H1 (cell line): ENCODE results near the gene WWC2.

Experiments
- CEBPB ChIP-seq: IDR thresholded peaks from 2 replicates; pipeline ENCODE4 v1.6.1; 2012; ENCODE audit warnings: low read depth, low read length
- EZH2 ChIP-seq: fragments of 200-600 bp; sonication (generic); IDR thresholded peaks from 2 replicates; pipeline ENCODE4 v1.7.1; 2012; ENCODE audit warnings: low read depth, mild to moderate bottlenecking, moderate library complexity, low read length, inconsistent platforms; ENCODE audit not compliant: severe bottlenecking
- KDM5A ChIP-seq: fragments of 200-600 bp; IDR thresholded peaks from 2 replicates; pipeline ENCODE4 v1.7.1; 2012; ENCODE audit warnings: mild to moderate bottlenecking, low read length, inconsistent platforms, mixed read lengths
- MAFK ChIP-seq: IDR thresholded peaks from 2 replicates; pipeline ENCODE4 v1.6.1; 2012; ENCODE audit warnings: low read depth, mild to moderate bottlenecking, improper control_type of control experiment, low read length
- POLR2AphosphoS5 ChIP-seq: IDR thresholded peaks from 2 replicates; pipeline ENCODE4 v1.6.1; 2011; ENCODE audit warnings: low read depth, low read length
- TF ChIP-seq, protein P1 (sequence below), 3 experiments: IDR thresholded peaks; 1 replicate in 2 of 3; 2 replicates in 1 of 3; pipeline versions ENCODE4 v1.5.1 to v1.6.1; 2011; ENCODE audit warnings: low read length in 3 of 3, mild to moderate bottlenecking in 3 of 3, inconsistent platforms in 2 of 3, low read depth in 1 of 3, moderate library complexity in 1 of 3; ENCODE audit not compliant: insufficient read depth in 1 of 3; ENCODE audit errors: control extremely low read depth in 1 of 3
- TF ChIP-seq, protein P2 (sequence below): IDR thresholded peaks from 2 replicates; pipeline ENCODE4 v1.6.1; 2011; ENCODE audit warnings: low read length, improper control_type of control experiment

DNA sequence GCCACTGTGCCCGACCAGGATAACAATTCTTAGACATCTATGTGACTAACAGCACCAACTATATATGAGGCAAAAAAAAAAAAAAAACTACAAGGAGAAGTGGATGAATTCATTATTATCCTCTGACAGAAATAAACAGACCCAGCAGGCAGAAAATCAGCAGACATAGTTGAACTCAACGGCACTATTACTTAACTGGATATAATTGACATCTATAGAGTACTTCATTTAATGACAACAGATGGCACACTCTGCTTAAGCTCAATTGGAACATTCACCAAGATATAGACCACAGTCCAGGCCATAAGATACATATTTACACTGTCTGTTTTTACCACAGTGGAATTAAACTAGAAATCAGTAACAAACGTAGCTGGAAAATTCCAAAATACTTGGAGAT, 207.8 kb downstream of the WWC2 start:
- no peak for TF ChIP-seq CEBPB
- TF ChIP-seq, protein P1, sequence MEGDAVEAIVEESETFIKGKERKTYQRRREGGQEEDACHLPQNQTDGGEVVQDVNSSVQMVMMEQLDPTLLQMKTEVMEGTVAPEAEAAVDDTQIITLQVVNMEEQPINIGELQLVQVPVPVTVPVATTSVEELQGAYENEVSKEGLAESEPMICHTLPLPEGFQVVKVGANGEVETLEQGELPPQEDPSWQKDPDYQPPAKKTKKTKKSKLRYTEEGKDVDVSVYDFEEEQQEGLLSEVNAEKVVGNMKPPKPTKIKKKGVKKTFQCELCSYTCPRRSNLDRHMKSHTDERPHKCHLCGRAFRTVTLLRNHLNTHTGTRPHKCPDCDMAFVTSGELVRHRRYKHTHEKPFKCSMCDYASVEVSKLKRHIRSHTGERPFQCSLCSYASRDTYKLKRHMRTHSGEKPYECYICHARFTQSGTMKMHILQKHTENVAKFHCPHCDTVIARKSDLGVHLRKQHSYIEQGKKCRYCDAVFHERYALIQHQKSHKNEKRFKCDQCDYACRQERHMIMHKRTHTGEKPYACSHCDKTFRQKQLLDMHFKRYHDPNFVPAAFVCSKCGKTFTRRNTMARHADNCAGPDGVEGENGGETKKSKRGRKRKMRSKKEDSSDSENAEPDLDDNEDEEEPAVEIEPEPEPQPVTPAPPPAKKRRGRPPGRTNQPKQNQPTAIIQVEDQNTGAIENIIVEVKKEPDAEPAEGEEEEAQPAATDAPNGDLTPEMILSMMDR (IDR thresholded peaks at IDR 0.05; ENCODE audit: control extremely low read depth in 1 of 3, insufficient read depth in 1 of 3, low read depth in 1 of 3, low read length in 3 of 3): no peak
- TF ChIP-seq, protein P2, sequence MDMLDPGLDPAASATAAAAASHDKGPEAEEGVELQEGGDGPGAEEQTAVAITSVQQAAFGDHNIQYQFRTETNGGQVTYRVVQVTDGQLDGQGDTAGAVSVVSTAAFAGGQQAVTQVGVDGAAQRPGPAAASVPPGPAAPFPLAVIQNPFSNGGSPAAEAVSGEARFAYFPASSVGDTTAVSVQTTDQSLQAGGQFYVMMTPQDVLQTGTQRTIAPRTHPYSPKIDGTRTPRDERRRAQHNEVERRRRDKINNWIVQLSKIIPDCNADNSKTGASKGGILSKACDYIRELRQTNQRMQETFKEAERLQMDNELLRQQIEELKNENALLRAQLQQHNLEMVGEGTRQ: no peak
- TF ChIP-seq POLR2AphosphoS5: no peak
- TF ChIP-seq EZH2: no peak
- TF ChIP-seq KDM5A: no peak
- TF ChIP-seq MAFK: no peak
